ENCODE measurements around the gene LUZP2.

LUZP2 gene

DNA sequence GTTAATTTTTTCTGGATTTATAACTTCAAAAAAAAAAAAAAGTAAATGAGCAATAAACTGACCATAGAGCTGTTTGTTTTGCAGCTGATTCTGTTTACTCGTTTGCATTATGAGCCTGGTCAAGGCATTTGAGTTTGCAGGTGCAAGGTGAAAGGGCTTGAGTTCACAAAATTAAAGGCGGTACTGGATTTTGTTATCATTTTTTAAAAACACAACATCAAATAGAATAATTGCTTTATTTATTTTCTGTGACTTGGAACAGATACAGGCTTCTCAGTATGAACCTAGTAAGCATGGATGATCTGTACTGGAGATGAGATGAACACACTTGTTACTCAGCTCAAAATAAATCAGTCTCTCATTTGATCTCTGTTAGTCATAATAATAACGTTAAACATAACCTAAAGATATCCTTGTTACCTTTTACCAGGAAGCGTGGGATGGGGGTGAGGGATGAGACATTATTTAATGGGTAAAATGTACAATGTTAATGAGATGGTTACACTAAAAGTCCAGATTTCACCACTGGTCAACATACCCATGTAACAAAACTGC lies 137.8 kb downstream of the LUZP2 start:
- DNase-seq = no peak

DNA sequence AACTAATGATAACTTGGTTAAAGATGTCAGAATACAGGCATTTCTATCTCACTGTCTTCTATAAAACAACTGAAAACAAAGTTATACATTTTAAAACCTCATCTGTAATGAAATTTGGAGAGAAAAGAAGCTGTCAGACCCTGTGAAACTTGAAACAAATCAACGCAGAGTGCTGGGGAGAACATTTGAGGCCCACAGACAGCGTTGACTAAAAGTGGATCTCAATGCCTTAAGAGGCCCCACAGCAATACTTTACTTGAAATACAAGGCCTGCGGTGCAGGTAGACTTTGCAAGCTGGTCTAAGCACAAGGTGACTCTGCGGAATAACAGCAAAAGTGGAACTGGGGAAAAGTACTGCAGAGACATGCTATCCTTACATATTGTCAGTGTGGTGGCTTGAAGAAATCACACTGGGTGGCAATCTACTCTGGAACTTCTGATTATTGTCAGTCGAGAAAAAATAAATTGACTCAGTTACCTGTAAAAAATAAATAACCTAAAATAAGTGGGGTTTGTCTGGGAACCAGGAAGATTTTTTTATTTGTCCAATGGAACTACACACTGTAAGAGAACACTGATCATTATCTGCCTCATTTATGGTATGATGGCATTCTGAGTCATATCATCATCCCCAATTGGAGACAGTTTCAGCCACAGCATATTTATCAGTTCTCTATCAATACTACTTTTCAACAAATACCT lies 138.9 kb downstream of the LUZP2 start:
- DNase-seq = no peak

DNA sequence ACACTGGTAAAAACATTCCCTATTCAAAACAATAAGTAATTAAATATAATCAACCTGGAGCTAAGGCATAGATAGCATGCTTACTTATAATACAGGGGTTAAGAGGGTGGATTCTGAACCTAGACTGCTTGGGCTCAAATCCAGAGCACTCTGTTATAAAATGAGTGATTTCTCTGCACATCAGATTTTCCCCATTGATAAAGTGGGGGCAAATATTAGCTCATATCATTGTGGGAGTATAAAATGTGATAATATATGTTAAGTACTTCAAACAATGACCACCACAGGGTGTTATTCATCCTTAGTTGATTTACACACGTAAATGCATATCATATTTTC lies 139.4 kb downstream of the LUZP2 start:
- DNase-seq = no peak

DNA sequence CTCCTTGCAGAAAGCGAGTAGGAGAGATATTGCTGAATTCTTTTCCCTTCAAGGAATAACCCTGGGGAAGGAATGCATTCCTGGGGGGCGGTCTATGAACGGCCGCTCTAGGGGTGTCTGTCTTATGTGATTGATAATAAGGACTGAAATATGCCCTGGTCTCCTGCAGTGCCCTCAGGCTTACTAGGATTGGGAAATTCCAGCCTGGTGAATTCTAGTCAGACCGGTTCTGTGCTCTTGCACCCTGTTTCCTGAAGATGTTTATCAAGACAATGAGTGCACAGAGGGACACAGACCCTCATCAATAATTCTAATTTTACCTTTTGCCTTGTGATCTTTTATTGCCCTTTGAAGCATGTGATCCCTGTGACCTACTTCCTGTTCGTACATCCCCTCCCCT lies 140.7 kb downstream of the LUZP2 start:
- no peak for DNase-seq

DNA sequence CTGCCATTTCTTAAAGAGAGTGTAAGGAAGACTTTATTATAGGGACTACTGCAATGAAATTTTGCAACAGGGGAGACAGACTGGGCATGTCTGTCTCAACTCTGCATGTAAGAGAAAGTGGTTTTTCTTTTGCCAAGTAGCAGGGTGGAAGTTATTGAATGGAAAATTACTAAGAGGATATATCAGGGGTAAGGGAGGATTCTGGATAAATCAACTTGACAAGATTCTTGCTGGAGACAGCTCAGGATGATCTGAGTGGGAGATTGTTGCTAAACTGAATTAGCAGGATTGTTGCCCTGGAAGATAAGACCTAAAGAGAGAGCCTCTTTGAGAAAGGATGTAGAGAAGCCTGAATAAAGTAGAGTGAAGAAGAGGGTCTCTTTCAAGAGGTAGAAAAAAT lies 145.8 kb downstream of the LUZP2 start:
- DNase-seq = no peak

DNA sequence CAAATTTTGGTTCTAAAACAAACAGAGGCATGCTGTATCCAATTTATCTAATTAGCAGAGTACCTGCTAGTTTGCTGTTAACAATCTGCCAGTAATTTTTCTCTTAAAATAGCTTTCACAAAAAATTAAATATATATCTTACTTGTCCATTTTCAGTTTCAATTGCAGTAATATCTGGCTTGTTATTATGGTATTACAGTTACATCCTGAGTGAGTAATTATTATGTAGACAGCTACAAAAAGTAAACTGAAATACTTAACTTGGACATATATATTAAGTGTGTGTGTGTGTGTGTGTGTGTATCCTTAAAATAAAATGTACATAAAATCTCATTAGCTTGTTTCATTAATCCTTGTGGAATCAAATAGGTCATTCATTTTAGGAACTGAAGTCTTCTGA lies 148.7 kb downstream of the LUZP2 start:
- no peak for DNase-seq

DNA sequence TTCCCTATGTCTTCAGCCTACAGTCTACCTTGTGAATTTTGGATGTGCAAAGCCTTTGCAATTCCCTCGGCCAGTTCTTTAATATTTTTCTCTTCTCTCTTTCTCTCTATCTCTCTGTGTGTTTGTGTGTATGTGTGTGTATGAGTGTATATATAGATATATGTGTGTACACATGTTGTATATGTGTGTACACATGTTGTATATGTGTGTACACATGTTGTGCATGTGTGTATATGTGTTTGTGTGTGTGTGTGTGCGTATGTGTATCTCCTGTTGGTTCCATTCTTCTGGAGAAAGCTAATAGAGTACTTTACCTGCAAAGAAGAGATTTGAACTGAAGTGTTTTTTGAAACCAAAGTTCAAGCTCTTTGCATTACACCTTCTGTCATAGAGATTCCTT lies 155.0 kb downstream of the LUZP2 start:
- no peak for DNase-seq

DNA sequence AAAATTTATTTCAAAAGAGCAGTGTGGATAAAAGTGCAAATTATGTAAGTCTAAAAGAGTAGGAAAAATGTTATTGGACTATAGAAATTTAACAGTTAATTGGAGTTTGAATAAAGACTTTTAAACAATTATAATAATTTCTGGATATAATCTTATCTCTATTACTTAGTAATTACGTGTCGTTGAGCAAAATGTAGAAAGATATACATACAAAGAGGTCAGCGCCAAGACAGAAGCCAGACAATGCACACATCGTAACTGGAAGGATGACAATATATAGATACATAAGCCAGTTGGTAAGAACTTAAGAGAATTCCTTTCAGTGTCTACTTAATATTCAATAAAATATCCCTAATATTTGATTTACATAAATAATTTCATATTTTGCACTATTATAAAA lies 157.0 kb downstream of the LUZP2 start:
- no peak for DNase-seq

DNA sequence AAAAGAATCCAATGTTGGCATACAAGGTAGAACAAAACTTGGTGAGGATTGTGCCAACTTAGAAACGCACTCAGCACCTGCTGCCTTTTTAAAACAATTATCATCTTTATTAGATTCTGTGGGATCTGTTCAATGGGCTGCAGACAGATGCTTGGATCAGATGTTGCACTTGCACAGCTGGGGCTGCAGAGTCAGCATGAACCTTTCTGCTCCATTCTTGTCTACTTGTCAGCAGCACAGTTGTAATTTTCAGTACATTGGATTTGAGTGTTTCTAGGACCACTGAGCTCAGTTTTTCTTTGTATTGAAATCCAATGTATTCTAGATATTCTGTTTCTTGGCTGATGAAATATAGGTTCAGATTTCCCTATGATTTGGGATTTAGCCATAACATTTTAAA lies 164.5 kb downstream of the LUZP2 start:
- no peak for DNase-seq

DNA sequence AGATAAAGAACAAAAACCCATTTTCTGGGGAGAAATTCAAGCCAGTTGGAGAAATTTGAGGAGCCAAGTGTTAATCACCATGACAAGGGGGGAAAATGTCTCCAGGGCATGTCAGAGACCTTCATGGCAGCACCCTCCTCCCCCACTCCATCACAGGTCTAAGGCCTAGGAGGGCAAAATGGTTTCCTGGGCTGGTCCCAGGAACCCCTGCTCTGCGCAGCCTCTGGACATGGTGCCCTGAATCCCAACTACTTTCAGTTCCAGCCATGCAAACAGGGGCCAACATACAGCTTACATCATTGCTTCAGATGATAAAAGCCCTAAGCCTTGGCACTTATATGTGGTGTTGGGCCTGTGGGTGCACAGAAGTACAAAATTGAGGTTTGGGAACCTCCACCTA lies 167.5 kb downstream of the LUZP2 start:
- DNase-seq = no peak

DNA sequence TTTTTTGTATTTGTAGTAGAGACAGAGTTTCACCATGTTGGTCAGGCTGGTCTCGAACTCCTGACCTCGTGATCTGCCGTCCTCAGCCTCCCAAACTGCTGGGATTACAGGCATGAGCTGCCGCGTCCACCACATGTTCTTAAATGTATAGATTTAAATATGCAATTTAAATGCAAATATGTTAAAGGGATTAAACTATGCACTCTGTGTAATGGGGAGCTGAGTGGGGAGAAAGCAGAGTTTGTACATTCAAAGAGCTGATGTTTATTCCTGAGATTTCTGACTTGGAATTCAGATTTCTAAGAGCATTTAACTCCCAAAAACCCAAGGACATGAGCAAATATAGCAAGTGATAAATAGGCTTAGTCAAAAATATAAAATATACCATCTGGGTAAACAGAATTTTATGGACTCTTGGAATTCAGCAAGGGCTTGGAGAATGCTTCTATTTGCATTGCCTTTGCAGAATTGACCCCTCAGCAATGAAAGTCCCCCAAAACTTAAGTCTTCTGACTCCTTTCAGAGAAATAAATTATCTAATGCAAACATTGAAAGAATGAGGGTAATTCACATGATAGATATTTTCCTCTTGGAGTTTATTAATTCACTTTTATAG lies 170.6 kb downstream of the LUZP2 start:
- DNase-seq = no peak

DNA sequence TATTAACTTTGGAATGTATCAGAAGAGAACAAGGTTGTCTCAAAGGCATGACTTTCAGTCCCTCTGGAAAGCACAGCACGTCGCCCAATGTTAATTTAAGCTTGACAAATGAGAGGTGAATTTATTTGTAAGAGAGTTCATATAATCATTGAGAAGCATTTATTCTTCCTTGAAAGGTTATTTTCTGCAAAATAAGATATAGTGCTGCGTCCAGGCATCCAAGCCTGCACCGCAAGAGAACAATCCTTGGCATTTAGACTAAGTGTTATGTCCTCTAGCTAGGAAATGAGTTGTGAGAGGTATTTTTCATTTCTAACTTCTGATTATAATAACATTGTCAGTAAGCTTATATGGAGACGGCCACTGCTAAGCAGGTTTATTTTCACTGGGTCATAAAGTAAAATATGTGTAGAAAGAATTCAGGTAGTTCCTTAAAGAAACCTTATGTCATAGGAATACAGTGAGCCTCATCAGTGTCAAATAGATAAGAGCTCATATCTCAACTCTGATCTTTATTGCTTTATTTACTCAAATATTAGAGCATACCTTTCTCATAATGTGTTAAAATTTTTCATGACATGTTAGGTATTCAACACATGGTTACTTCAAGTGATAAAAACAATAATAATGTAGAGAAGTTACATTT lies 182.0 kb downstream of the LUZP2 start:
- no peak for DNase-seq

DNA sequence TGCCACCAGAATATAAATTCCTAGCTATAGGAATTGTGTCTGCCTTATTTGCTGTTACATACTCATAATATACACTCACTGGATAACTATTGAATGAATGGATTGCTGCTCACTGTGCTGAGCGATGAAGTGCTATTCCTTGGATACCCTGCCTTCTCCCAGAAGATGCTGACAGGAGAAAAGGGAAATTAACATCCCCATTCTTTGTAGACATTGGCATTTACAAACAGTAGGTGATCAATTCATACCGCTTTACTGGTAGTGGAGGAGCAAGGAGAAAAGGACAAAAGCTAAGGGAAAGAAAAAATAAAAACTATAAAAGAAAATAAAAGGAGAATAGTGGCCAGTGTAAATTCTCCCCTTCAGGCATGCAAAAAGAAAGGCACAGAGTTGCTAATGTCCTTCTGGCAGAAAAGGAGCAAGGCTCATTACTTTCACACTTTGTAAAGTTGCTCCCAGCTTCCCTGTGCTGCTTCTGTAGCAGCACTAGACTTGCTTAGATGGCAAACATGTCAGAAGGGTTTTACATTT lies 183.0 kb downstream of the LUZP2 start:
- no peak for DNase-seq

DNA sequence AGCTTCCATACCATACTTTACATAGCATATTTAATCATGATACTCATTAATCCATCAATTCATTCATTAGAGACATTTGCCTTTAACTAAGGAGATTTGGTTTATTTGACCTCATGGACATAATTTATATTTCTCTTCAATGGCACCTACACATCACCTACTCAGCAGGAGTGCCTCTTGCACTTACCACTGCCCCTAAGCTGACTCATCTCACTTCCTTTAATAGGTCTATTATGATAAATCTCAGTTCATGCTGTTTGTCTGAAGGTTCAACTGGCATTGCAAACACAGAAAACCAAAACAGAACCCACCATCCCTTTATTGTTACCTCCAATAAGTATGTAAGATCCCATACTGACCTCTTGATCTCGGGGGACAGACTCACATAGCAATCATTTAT lies 186.7 kb downstream of the LUZP2 start:
- DNase-seq = no peak

DNA sequence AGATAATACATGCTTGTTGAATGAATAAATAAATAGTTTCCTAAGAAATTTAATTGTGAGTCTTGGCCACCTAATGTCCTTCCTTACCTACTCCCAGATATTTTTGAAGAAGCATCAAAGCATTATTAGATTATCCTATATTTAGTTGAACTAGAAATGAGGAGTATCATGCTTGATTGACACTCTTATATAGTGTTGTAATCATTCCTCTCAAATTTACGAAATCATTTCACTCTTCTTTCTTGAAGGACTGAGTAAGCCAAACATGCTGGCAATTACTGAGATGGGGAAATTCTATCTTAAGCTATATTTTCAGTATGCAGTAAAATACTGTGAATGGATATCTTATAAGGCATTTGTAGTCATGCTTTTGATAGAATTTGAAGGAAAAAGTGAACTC lies 189.0 kb downstream of the LUZP2 start:
- no peak for DNase-seq

DNA sequence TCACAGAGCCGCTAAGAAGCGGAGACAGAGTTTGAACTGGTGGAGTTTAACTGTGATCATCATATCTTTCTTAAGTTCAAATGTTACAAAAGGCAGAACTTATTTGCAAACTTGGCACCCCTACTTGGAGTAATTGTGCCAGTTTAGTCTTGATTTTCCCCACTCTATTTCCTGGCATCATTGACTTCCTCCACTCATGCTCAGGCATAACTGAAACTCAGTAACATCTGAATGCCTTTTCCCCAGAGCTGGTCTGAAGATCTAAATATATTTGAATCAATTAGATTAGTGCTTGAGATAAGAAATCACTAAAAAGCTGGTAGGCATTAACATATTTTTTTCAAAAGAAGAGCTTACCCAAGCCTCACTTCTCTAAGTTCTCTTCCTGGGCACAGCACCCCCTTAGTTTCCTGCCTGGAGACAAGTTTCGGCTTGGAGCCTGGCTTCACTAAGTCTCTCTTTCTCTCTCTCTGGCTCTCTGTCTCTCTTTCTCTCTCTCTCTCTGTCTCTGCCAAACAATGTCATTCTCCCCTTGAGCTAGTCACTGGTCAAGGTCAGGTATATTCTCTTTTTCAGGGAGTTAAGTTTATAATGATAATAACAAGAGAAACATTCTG lies 190.8 kb downstream of the LUZP2 start:
- no peak for DNase-seq

DNA sequence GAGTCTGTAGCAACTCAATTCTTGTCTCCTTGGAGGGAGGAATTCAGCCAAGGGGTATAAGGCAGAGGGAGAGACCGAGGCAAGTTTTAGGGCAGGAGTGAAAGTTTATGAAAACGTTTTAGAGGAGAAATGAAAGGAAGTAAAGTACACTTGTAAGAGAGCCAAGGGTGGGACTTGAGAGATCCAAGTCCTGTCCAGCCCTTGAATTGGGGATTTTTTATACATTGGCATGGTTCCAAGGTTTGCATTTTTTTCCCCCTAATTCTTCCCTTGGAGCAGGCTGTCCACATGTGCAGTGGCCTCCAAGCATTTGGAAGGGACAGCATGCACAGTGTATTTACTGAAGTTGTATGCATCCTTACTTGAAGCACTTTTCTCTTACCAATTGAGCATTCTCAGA lies 192.1 kb downstream of the LUZP2 start:
- no peak for DNase-seq

DNA sequence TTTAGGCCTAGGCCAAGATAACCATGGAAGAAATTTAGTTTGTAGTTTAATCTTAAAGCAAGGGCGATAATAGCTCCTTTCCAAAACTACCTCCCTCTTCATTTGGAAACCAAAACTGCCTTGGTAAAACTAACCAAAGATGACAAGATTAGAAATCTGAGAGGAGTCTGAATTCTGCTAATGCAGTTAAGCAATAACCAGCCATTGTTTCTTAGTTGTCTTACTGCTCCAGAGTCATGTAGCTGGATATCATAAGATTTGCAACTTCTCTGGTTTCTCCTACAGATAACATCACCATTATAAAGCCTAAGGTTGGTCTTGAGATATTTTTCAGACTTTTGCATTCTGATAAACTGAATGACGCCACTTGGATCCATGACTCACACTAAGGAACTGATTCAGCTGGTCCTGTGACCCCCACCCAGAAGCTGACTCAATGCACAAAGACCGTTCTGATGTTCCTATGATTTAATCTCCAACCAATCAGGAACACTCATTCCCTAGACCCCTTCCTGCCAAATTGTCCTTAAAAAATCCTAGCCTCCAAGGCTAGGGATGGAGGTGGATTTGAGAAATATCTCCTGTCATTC lies 200.8 kb downstream of the LUZP2 start:
- no peak for DNase-seq

DNA sequence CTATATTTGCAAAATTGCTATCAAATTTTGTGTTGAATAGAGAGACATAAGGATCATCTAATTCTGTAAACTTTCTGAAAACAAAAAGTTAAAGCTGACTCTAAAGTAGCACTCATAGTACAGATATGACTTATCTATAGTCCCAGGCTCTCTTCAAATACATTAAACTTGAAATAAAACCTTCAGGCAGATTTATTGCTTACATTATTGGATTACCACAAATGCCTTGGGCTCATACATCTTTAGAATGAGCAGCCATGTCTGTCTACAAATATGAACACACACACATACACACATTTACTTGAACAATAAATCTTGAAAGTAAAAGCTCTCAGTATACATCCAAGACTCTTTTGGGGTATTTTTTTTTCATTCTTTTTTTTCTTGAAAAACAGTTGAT lies 207.9 kb downstream of the LUZP2 start:
- no peak for DNase-seq

DNA sequence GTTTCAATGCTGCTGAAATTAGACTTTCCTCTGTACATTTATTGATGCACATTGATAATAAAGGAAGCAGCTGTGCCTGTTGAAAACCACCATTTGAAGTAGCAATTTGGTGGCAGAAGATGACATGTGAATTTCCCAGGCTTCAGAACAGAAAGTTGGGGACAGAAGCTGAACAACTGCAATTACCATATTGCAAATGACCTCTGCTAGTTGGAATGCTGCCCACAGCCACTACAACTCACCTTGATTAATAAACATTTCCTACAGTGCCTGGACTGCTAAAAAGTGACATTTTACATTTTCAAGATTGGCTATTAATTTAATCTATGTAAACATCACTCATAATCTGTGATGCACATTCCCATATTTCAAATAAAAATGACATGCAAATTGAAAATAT lies 208.6 kb downstream of the LUZP2 start:
- no peak for DNase-seq

DNA sequence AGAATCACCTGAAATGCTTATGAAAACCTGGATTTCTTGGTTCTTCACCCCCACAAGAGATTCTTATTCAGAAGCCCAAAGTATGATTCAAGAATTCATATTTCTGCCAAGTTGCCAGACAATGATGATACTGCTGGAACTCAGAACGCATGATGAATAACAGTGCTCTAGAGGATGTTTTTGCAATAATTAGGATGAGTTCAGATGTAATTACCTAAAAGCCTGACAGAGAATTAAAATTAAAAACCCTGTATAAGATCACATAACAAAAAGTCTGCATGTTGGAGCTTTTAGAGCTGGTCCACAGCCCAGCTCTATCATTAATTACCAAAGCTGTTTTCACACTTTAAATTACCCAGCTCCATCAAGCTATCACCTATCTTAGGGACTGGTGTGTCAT lies 211.8 kb downstream of the LUZP2 start:
- DNase-seq = no peak

Measured in hypothalamus (tissue), 51 donors.